ENCODE data around the gene IBA57.
"Not testable (repeated sequence)": the region's sequence is repeated elsewhere in the genome, so short reads cannot be mapped to it uniquely, and the experiment has no call there.

The IBA57 gene

DNA sequence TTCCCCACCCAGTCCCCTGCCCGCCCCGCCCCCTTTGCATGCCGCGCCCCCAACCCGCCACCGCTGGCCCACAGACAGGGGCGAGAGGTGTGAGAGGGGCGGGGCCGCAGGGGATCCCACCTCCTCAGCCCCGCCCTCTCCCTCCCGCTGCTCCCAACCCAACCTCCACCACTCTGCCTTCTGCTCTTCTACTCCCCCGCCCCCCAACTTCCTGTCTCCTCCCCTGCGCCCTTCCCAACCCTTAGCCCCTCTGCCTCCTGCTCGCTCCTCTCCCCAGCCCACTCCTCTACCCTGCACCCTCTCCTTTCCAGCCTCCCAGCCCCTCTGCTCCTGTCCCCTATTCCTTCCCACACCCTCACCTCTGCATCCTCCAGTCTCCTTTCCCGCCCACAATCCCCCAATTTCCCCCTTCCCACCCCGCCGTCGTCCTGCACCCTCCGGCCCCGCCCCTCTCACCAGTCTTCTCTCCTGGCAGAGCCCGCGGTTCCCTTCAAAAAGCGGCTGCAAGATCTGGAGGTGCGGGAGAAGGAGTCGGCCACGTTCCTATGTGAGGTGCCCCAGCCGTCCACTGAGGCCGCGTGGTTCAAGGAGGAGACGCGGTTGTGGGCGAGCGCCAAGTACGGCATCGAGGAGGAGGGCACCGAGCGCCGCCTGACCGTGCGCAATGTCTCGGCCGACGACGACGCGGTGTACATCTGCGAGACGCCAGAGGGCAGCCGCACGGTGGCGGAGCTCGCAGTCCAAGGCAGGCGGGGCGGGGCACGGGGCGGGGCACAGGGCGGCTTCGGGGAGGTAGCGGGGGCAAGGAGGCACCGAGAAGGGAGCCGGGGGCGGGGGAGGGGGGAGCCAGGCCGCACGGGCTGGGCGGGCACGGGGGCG, 47.6 kb downstream of the IBA57 start:
- peak; percentile 97 for DNase-seq (ENCODE audit: low spot score)

DNA sequence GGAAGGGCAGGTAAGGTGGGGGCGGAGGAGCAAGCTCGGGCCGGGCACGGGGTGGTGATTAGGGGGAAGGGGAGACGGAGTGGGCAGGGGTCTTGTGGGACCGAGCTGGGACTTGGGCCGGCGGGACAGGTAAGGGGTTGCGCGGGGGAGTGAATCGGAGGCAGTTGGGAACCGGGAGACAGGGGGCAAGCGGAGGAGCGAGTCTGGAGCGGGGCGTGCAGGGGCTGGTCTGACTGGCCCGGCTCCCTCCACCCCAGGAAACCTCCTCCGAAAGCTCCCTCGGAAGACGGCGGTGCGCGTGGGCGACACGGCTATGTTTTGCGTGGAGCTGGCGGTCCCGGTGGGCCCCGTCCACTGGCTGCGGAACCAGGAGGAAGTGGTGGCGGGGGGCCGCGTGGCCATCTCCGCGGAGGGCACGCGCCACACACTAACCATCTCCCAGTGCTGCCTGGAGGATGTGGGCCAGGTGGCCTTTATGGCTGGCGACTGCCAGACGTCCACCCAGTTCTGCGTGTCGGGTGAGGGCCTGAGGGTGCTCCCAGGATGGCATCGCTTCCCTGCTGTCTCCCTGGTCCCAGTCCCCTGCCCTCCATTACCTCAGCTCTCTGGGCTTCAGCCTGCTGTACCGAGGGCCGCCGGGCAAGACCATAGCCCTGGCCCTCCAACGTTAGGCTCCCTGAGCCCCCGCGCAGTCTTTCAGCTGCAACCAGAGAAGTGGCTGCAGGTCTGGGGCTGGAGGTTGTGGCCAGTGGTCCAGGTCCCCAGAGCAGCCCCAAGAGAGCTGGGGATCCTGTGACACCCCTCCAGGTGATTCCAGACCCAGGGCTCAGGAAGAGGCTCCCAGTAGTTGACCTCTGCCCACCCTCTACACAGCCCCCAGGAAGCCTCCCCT, 48.6 kb downstream of the IBA57 start:
- DNase-seq (ENCODE audit: low spot score), result peak; percentile 48

DNA sequence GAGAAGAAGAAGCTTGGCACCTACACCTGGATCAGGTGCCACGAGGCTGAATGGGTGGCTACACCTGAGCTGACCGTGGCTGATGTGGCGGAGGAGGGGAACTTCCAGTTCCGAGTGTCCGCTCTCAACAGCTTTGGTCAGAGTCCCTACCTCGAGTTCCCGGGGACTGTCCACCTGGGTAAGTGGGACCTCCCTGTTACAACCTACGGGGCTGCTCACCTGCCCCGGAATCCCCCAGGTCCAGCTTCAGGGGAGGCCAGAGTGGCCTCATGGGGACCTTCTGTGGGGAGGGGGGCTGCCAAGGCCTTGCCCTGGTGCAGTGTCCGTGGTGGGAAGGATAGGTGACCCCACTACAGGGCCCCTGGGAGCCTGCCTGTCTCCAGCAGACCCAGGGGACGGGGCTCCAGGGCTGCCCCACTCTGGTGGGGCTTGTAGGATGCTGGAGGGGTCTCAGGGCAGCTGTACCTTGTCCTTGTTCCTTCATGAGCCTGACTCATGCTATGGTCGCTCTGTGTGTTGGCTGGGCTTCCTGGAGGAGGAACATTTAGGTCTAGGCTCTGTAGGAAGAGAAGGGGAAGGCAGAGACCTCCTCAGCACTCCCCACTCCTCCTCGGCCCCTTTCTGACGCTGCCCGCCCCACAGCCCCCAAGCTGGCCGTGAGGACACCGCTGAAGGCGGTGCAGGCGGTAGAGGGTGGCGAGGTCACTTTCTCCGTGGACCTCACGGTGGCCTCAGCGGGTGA, 49.5 kb downstream of the IBA57 start:
- no peak for DNase-seq (ENCODE audit: low spot score)

DNA sequence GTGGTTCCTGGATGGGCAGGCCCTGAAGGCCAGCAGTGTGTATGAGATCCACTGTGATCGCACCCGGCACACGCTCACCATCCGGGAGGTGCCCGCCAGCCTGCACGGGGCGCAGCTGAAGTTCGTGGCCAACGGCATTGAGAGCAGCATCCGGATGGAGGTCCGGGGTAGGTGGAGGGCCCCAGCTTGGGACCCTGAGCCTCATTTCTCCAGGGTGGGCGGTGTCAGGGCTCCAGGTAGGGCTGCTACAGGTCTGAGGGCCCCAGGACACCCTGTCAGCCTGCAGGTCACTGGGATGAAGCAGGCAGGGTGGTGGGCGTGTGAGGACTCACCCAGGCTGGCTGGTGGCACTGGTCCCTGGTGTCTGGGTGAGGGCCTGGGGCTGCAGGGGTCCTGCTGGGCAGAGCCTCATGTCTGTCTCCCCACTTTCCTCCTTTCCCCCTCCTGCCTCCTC, 50.1 kb downstream of the IBA57 start:
- DNase-seq (ENCODE audit: low spot score), result no peak

DNA sequence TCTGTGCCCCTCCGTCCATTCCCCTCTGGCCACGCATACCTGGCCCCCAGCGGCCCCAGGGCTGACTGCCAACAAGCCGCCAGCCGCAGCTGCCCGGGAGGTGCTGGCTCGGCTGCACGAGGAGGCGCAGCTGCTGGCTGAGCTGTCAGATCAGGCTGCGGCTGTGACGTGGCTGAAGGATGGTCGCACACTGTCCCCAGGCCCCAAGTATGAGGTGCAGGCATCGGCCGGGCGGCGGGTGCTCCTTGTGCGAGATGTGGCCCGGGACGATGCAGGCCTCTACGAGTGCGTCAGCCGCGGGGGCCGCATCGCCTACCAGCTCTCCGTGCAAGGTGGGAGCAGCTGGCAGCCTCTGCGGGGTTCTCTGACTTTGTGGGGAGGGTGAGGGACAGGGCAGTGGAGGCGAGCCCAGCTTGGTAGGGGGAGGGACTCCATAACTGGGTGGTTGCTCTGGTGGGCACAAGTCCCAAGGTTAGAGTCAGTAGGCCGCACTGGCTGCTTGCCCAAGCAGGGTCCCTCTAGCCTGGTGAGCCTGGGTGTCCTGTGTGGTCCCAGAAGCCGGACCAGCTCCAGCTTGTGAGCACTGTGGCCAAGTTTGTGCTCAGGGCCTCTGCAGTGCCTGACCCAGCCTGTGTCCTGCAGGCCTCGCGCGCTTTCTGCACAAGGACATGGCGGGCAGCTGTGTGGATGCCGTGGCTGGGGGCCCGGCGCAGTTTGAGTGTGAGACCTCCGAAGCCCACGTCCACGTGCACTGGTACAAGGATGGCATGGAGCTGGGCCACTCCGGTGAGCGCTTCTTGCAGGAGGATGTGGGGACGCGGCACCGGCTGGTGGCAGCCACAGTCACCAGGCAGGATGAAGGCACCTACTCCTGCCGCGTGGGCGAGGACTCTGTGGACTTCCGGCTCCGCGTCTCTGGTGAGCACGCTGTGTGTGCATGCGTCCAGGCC, 51.0 kb downstream of the IBA57 start:
- DNase-seq (ENCODE audit: low spot score), result no peak

DNA sequence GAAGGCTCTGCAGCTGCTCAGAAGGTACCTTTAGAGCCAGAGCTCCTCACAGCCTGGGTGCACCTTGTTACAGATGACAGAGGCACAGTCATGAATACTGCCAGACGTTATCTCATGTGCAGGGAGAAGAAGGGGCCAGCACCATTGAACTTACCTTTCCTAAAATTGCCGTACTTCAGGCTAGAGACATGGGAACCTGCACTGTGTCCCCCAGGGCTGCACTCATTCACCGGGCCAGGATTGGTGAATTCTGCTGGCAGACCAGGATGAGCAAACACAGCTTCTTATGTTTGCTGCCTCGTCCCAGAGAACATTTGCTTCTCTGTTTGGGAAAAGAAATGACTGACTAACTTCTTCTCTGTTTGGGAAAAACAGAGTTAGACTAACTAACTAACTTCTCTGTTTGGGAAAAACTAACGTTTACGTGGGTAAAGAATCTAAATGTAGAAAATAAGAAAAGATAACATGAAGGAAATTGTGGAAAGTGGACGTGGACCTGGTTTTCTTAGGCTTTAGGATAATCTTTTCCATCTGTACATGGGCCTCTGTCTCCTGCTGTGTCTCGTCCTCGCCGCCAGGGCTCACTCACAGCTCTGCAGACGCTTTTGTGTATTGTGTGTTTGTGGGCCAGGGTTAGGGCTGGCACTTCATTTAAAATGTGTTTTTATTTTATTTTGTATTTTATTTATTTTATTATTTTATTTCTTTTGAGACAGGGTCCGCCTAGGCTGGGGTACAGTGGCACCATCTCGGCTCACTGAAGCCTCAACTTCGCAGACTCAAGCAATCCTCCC, 52.1 kb downstream of the IBA57 start:
- no peak for DNase-seq (ENCODE audit: low spot score)

DNA sequence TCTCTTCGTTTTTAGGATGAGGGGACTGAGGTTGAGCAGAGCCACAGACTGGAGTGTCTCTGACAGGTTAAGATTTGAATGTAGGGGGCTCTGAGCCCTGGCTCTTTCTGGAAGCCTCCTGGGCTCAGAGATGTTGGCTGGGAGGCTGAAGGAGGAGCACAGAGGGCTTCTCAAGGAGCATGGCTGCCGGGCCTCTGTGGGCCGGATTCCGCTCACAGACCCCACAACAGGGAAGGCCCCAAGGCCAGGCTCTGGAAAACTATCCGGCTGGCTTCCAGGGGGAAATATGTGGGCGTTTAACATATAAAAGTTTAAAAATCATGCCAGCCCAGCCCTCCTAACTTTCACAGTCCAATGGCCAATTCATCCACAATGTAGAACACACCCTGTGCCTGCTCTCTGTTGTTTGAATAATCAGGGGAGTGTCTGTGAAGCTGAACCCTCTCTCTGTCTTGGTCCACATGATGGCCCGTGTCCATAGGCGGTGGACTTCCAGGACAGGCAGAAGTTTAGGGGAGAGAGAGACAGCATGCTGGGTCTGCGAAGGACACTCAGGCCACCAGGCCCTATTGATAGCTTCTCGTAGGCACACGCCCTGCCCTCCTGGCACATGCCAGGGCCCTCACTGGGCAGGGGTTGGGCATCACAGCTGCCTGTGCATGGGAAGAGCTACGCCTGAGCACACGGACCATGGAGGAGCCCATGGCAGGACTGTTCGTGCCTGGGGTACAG, 53.1 kb downstream of the IBA57 start:
- DNase-seq (ENCODE audit: low spot score), result no peak

DNA sequence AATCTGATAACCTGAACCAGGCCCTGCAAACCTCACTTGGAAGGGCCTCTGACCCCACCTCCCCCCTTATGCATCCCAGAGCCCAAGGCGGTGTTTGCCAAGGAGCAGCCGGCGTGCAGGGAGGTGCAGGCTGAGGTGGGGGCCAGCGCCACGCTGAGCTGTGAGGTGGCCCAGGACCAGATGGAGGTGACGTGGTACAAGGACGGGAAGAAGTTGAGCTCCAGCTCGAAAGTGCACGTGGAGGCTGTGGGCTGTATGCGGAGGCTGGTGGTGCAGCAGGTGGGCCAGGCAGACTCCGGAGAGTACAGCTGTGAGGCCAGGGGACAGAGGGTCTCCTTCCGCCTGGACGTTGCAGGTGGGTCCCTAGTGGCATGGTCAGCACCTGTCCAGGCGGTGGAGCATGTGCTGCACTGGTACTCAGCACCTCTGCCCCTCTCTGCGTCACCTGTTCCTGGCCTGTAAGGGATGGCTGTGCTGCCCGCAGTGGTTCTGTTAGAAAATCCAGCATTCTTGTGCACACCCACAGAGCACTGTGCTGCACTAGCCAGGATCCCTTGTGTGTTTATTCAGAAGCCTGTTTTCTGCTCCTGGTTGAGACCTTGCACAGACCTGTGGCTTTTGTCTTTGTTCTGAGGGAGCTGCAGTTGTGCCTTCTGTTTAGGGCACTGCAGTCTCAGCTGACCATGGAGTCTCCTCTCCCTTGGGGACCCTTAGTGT, 53.8 kb downstream of the IBA57 start:
- DNase-seq (ENCODE audit: low spot score), result no peak

DNA sequence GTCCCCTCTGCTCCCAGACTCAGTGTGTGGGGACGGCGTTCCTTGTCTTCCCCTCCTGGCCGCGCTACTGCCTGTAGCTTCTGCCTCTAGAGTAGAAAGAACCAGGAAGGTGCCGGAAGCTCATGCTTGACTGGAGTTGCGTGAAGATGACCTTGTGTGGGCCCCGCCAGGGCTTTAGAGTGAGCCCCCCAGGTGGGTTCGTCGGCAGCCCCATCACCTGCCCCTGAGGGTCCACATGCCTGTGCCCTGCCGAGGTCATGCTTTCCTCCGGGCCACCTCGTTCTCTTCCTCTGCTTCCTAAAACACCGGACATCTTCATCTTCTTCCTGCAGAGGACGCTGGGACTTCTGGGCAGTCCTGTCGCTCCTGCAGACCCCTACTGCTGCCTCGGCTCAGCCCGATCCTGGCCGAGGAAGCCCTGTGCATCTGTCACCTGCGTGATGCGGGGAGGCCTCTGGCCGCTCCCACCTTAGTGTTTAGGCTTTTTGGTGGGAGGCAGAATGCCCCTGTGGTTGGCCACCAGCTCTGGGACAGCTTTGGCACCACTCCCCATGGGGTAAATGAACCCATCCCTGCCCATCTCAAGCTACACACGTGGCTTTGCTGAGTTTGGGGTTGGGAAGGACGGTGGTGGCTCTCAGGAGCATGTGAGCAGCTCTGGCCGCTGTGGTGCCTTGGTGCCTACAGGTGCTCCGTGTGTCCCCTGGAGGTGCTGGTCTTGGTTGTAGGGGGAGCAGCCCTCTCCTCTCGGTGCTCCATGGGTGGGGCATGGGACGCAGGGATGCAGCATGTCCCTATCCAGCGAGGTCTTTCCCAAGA, 54.6 kb downstream of the IBA57 start:
- DNase-seq (ENCODE audit: low spot score), result no peak

DNA sequence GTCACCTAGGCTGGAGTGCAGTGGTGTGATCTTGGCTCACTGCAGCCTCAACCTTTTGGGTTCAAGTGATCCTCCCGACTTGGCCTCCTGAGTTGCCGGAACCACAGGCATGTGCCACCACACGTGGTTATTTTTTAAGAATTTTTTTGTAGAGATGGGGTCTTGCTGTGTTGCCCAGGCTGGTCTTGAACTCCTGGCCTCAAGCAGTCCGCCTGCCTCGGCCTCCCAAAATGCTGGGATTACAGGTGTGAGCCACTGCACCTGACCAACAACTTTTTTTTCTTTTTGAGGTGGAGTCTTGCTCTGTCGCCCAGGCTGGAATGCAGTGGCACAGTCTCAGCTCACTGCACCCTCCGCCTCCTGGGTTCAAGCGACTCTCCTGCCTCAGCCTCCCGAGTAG, 55.5 kb downstream of the IBA57 start:
- not testable (repeated sequence) for DNase-seq (ENCODE audit: low spot score)

DNA sequence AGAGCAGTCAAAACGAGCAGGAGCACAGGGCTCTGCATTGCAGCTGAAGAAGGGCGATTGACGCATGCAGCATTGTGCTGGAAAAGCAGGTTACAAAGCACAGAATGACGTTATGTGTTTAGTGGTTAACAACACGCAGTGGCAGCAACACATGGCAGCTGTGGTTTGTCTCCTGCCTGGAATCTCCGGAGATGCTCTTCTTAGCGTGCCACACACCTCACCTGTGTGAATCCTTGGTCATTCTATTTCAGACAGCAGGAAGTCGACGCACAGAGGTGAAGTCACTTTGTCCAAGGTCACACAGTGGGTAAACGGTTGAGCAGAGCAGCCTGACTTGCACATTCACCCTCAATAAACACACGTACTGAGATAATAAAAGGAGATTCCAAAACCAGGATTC, 56.9 kb downstream of the IBA57 start:
- peak; percentile 21 for DNase-seq (ENCODE audit: low spot score)

DNA sequence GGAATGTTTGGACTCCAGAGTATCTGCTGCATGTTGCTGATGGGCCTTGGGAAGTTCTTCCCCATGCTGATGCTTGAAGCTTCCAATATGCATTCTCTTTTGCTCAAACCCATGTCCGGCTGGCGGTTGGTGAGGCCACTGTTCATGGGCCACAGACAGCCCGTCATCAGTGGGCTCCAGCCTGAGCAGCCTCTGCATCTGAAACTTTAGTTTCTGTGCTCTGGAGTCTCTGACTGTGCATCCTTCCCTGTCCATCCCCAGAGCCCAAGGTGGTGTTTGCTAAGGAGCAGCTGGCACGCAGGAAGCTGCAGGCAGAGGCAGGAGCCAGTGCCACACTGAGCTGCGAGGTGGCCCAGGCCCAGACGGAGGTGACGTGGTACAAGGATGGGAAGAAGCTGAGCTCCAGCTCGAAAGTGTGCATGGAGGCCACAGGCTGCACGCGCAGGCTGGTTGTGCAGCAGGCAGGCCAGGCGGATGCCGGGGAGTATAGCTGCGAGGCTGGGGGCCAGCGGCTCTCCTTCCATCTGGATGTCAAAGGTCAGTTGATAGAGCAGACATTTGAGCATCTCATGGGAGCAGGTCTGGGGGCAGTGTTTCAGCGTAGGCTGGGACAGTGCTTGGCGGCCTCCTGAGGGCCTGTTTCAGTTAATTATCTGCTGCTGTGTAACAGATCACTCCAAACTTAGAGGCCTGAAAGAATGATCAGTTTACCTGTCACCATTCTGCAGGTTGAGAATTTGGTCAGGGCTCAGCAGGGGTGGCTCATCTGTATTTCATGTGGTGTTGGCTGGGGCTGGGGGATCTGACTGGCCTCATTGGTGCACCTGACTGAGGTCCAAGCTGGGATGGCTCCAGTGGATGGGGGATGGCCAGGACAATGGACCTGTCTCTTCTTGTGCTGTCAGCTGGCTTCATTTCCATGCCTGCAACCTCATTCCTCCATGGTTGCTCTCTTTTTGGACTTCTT, 58.9 kb downstream of the IBA57 start:
- peak; percentile 11 for DNase-seq (ENCODE audit: low spot score)

DNA sequence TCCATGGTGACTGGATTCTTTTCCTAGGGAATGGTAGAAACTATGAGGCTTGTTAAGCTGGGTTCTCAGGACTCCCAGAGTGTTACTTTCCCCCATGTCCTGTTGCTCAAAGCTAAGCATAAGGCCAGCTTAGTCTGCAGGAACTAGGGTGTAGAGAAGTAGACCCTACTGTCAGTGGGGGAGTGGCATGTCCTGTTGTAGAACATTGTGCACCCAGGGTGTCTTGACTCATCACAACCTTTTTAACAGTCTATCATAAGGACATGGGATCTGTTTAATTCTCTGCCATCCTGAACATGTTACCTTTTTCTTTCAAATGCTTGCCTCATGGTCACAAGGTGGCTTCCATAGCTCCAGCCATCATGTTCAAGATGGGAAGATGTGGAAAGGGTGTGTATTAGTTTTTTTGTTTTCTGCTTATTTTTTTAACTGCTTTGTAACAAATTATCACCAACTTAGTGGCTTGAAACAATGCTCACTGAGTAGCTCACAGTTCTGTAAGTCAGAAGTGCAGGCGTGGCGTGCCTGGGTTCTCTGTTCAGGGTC, 59.6 kb downstream of the IBA57 start:
- no peak for DNase-seq (ENCODE audit: low spot score)

DNA sequence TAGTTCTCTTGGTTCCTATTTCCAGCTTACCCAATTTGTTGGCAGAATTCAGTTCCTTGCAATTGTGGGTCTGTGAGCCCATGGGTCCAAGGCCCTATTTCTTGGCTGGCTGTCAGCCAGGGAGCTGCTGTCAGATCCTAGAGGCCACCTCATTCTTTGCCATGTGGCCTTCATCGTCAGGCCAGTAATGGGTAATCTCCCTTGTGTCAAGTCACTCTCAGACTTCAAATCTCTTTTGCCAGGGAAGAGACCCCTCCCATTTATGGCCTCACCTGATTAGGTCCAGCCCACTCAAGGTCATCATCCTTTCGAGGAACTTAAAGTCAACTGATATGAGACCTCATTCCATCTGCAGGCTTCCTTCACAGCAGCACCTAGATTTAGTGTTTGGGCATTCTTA, 60.1 kb downstream of the IBA57 start:
- DNase-seq (ENCODE audit: low spot score), result peak; percentile 6

DNA sequence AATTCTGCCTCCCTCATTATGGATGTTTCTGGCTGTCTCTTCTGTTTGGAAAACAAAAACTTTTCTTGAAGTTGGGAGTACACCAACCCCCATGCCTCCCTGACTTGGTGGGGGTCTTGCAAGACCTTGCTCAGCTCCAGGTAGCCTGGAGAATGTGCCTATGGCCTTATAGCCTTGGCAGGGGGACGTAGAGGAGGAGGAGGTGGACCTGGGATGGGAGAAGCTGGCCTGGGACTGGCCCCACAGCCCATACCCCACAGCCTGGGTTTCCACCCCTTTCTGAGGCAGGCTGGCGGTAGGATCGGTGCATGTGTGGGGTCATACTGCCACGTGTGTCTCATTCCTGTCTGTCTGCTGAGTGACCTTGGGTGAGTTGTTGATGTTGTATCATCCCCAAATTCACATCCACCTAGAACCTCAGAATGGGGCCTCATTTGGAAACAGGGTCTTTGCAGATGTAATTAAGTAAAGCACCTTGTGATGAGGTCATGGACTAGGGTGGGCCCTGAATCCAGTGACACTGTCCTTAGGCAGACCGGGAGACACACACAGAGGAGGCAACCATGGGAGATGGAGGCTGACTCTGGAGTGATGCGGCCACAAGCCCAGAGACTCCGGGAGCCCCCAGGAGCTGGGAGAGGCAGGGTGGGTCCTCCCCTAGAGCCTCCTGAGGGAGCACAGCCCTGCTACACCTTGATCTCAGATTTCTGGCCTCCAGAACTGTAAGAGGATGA, 60.7 kb downstream of the IBA57 start:
- DNase-seq (ENCODE audit: low spot score), result peak; percentile 19

All from D341Med (cell line).